Measurements from ENCODE around the gene HIRA.
"Not testable (repeated sequence)": the region's sequence is repeated elsewhere in the genome, so short reads cannot be mapped to it uniquely, and the experiment has no call there.

Gene HIRA

DNA sequence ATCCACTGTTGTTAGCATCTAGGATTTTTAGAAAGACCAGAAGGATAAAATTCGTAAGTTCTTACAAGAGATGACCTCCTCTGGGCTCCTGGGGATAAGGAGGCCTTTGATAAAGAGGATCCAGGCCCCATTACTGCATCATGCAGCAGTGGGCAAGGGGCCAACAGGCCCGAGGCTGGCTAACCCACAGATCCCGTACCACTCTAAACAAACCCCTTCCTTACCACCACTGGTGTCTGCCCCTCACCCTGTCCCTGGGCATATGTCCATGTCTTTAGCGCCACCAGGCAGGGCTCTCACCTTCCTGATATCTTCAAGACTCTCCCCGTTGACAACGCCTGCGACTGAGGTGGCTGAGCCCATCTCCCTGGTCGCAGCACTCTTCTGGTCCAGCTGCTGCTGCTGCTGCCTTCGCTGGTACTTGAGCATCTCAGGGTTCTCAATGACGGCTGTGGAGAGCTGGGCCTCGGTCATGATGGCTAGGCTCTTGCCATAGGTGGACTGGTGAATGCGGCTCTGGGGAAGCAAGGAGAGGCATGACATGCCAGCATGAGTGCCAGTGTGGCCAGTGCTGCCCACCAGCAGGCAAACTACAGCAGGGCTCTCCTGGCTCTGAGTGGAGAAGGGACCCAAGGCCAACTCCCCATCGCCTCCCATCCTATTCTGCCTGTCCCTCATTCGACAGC is 46.2 kb downstream of the HIRA start:
- no peak for DNase-seq

DNA sequence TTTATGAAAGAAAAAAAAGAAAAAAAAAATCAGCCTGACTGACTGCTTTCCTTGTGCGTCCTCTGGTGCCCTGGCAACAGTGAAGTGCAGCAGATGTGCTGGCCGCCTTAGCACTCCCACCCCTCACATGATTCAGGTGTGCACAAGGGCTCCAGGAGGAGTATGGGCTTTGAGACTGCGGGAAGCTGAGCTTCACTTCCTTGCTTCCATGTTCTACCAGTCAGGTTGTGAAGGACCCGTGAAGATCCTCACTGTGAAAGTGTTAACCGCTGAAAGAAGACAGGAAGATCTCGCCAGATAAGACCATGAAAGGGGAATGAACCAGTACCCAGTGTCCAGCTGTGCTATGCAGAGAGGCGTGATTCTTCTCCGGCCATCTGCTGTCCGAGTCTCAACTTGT is 48.2 kb downstream of the HIRA start:
- no peak for DNase-seq

DNA sequence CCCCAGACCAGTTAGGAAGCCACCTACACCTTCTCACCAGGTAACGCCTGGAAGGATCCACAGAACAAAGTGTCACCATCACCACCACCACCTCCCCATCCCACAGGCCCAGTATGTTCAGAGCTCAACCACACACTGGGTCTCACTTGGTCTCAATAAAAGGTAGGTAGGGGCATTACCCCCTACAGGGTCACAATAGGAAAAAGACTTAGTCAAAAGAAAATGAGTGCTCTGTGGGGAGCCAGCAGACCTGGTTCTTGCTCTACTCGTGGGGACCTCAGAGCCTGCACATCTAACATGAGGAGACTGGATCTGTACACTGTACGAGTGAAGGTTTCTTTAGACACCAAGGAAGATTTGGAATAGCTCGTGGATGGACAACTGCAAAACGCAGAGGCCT is 49.3 kb downstream of the HIRA start:
- no peak for DNase-seq

DNA sequence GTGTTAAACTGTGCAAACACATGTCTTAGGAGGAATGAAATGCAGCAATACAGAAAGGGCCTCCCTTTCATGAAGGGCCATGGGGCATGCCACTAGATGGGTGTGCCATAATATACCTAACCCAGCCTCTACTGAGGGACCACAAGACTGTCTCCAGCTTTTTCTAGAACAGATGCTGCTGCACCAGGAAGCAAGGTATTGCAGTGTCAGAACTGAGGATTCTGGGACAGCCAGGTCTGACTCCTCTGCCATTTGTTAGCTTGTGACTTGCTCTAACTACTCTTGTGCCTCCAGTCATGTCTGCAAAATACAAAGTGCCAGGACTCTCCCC is 53.2 kb downstream of the HIRA start:
- no peak for DNase-seq

DNA sequence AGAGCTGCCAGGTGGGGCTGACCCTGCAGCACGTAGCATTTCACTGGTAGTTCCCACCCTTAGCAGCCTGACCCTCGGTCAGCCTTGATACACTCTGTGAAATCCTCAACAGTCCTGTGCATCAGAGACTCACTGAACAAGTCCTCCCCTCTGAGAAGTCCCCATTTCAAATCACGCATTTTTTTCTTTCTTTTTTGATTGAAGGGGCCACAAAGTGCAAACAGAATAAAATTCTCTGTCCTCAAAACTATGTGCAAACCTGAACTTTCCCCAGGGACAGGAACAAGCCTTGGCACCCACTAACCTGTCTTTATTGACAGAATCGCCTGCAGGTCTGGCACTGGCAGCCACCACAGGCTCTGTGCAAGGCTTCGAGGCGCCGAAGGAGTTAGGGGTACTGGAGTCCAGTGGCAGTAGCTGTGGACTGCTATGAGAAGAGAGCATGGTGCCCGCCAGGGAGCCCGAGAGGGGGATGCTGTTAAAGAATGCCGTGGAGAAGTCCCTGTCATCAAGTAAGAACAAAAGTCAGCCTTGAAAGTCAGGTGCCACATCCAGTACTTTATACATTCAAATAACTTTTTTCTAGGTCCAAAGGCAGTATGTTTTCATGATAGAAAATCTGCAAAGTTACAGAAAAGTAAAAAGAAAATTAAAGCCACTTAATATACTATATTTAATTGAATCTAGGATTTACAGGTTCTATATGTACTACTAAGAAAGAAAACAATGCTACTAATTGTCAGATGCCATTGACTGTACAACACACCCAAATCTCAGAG is 53.8 kb downstream of the HIRA start:
- DNase-seq: no peak

DNA sequence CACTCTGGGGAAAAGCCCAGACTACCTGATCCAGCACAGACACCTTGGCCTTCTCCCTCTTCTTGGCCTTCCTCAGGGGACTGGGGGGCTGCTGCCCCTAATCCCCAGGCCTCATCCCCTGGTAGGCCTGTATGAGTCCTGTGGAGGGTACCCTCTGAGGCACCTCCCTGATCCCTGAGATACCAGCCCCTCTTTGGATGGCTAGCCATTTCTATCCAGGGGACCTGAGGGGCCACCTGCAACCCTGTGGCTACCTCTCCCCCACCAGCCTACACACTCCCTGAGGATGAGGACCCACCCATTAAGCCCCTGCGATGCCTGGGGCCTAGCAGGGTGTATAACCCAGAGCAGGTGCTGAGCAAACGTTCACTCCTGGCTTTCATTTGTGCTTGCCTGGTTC is 54.6 kb downstream of the HIRA start:
- no peak for DNase-seq

DNA sequence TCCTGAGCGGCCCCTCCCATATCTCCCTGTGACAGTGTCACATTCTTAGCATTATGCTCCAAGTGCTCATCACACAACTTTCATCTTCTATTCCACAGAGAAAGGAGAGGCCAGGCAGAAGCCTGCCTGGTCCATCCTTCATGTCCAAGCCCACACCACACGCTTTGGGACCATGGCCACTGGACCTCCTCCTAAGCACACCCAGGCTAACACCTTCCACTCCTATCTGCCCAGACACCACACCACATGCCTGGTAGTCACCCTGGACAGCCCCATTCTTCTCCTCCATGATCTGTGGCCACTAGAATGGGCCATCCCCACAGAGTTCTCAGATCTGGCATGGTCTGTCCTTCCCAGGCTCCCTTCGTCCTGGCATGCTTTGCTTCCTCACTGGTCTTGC is 55.3 kb downstream of the HIRA start:
- DNase-seq: no peak

DNA sequence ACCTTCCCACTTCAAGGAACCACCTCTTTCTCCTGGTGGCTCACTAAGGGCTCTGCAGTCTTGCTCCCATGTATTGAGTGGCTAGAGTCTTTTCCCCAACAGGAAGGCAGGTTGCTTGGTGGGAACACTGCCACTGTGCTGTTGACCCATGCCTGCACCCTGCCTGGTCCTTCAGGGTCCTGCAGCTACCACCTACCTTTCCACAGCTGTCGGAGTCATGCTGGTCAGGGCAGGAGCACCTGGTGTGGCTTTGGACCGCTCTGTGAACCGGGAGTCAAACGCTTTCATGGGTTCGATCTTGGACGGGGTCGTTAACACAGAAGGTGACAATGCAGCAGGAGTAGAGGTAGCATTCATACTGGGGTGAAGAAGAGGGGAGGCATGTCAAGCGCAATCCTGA is 56.1 kb downstream of the HIRA start:
- DNase-seq: no peak

DNA sequence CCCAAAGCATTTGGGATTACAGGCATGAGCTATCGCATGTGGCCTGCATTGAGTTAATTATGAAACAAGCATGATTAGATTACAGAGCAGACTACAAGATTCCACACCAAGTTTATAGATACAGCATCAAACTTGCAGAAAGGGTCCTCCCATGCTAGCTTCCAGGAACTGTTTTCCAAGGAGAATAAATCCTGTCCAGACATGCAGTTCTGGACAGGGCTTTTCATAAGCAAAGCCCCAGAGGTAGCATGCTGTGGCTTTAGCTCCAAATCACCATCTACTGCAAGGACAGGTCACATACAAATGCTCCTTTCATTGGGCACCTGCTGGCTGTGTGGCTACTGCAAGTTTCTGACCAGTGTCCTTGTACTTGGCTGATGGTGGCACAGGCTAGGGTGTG is 57.1 kb downstream of the HIRA start:
- no peak for DNase-seq

DNA sequence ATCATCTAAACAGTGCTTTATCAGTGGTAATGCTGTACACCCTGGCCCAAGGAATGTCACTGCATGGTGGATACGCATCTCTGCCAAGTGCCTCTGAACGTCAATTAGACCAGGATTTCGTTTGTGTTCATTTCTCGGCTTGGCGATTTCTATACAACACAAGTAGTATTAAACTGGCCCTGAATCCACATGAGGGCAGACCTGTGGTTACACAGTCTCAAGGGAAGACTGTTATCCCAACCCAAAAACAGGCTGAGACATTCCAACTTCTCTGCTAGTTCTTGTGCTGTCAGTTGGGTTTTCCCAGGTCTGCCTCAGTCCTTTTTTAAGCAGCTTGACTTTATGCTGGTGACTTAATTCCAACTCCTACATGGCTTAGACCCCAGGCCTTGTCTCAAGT is 58.1 kb downstream of the HIRA start:
- no peak for DNase-seq

DNA sequence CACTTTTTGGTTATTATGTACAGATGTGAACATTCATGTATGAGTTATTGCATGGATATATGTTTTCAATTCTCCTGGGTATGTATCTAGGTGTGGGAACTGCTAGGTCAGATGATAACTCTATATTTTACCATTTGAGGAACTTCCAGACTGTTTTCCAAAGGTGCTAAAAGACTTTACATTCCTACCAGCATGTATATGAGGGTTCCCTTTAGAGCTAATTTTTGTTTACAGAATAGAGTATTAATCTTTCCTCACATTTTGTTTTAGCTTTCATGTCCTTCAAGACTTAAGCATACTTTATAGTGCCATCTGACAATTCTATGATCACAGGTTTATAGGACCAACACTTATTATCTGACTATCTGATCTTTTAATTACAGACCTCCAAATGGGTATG is 59.6 kb downstream of the HIRA start:
- no peak for DNase-seq

DNA sequence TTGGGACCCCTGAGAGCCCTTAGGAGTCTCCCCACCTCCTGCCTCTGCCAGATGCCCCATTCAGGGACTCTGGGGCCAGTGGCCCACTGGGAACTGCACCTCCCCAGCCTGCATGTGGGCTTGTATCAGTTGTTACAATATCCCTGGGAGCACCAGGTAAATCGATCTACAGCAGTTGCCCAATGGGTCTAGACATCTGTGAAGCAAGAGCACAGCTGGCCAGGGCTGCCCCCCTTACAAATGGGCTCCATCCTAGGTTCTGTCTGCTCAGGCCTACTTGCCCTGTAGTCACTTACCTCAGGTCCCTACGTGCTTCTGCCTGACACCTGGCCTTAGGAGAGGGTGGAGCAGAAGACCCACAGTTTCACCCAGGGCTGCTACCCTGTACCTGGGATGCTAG is 62.7 kb downstream of the HIRA start:
- no peak for DNase-seq

DNA sequence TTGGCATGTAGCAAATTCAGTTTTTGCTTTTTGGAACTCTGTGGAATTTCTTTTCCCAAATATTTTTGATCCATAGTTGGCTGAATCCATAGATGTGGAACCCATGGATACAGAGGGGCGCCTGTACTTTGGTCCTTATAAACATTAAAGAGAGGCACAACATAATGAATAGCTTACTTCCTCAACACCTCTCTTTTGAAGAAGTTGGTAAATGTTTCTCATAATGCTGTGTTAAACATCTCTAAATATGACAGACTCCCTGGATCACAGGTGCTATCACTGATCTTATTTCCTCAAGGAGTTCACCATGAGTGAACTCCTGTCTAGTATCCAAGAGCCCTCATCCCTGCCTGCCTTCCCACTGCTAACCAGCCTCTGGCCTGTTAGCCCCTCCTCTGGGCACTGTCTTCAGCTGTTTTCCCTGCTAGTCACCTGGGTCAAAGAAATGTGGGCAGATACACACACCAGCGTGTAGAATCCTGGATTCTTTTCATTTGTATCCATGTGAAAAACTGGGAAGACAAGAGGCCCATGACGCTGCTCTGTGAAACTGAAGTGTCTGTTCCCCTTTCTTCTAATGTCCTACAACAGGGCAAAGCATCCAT is 63.7 kb downstream of the HIRA start:
- DNase-seq: no peak

DNA sequence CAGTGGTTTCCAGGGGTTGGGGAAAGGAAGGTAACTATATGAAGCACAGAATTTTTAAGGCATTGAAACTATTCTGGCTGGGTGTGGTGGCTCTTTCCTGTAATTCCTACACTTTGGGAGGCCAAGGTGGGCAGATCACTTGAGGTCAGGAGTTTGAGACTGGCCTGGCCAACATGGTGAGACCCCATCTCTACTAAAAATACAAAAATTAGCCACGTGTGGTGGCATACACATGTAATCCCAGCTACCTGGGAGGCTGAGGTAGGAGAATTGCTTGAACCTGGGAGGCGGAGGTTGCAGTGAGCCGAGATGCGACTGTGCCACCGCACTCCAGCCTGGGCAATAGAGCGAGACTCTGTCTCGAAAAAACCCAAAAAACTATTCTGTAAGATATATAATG is 68.0 kb downstream of the HIRA start:
- not testable (repeated sequence) for DNase-seq

DNA sequence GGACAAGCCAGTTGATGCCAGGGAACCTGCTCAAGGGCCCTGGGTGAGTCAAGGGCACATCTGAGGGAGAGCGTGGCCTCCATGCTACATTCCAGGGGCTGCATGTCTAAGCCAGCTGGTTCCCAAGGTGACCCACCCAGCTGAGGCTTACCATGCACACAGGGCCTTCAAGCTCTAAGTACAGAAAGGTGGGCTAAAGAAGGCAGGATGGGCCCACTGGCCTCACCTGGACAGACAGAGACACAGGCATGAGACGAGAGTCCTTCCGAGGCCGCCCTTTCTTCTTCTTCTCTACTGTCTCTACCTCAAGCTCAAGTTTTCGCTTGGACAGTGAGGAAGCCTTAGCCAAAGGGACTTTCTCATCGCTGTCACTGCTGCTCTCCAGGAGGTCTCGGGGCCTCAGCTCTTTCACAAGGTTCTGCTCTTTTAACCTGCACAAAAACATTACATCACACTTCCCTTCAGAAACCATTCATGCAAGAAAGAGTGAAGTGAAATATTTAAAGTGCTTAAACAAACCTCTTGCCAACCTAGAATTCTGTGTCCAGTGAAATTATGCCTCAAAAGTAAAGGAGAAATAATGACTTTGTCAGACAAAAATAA is 69.9 kb downstream of the HIRA start:
- DNase-seq: no peak

DNA sequence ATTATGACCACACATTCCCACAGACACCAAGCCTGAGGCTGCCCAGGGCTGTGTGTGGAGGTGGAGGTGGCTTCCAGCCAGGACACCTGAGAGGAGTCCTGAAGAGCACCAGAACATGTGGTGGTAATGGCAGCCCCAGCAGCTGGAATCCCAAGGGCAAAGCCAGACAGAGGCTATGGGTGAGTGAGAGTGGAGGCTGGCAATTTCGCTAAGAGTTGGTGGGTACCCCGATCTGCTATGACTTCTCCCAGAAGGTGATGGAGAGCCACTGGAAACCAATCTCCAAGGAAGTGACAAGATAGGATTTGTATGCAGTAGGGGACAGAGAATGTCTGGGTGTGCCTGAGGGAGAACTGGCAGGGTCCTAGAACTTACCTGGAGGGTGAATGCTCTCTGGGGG is 70.7 kb downstream of the HIRA start:
- DNase-seq: no peak

DNA sequence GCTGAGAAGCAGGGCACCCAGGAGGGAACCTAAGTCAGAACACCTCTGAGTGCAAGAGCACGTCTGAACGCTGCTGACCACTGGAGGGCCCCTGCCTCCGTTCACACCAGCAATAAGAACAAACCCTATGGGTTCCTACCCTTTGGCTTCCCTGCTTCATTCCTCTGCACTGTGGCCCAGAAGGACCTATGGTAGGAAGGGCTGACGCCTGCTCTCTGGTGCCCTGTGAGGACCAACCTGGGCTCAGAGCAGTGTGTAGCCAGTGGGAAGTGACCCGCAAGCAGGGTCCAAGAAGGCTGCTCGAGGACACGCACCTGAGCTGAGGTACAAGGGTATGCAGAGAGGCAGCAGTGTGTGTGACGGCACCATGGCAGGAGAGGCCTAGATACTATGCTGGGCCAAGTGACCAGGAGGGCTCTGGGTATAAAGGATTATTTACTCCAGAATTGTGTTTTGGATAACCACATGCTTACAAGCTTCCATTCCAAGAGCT is 71.2 kb downstream of the HIRA start:
- no peak for DNase-seq

DNA sequence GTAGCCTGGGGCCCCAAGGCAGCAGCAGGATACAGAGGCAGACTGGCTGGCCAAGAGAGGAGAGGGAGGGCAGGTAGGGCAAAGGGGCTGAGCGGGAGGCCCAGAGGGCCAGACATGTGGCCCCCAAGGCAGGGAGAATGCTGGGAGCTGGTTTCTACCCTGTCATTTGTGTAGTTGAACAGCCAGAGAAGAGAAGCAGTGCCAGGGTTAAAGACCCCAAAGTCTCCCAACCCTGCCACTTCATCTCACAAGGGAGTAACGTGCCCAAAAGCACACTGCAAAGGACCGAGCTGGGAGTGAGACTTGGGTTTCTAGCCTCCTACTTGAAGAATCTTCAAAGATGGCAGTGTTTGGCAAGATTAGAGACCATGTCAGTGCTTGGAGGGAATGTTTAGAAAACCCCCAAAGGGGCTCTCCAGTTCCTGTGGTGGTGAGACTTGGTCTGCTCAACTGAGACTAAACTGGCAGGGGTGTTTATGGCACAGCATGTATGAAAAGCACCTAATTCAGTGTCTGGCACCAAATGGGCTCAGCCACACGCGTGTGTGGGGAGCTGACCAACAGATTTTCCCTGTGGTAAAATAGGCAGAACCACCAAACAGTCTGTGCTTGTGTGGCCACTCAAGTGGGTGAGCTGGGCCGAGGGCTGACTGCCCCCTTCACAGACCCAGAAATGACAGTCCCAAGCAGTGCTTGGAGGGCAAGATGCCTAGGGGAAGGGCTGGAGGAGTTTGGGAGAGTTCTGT is 71.8 kb downstream of the HIRA start:
- no peak for DNase-seq

DNA sequence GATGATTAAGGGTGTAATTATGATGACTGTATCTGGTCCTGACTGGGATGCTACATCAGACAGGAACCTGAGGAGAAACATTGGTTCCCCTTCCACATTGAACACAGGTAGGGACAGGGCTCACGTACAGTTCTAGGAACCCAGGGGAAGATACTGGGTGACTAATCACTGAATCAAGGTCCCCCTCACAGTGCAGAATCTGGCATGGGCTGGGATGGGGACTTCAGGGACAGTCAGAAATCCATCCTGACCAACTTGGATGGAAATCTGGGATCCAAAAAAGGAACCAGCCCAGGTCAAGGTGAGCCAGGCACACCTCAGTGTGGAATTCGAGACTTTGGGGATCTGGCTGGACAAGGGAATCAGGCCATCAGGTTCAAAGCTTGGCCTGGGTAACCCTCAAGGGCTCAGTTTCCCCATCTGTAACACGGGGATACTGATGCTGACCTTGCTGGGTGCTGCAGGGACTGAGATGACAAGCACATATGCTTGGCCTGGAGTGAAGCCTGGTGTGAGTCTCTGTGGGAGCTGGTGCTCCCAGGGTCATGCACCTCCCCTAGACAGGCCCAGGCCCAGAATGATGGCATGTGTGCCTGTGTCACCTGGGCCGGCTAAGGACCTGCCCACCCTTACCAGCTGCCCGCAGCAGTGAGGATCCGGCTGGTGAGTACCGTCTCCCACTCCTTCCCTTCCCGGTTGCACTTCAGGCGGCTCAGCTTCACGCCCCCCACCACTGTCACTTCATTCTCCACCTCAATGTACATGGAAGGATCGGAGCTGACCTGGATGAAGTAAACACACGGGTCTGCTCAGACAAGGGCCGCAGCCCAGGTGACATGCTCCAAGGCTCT is 72.6 kb downstream of the HIRA start:
- no peak for DNase-seq

DNA sequence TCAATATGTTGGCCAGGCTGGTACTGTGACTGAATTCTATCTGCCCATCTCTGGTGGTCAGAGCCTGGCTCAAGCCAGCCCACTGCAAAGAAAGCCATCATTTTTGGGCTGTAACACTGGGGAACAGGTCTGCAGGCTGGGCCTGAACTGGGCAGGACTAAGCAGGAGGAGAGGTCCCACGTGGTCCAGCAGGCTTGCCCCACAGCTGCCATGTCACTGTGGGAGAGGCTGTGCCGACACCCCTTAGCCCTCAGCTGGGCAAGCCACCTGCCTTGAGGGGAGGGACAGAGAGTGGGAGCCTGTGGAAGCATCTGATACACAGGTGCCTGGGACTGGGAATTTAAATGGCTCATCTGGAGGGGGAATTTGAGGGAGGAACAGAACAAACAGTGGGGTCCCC is 73.3 kb downstream of the HIRA start:
- no peak for DNase-seq

DNA sequence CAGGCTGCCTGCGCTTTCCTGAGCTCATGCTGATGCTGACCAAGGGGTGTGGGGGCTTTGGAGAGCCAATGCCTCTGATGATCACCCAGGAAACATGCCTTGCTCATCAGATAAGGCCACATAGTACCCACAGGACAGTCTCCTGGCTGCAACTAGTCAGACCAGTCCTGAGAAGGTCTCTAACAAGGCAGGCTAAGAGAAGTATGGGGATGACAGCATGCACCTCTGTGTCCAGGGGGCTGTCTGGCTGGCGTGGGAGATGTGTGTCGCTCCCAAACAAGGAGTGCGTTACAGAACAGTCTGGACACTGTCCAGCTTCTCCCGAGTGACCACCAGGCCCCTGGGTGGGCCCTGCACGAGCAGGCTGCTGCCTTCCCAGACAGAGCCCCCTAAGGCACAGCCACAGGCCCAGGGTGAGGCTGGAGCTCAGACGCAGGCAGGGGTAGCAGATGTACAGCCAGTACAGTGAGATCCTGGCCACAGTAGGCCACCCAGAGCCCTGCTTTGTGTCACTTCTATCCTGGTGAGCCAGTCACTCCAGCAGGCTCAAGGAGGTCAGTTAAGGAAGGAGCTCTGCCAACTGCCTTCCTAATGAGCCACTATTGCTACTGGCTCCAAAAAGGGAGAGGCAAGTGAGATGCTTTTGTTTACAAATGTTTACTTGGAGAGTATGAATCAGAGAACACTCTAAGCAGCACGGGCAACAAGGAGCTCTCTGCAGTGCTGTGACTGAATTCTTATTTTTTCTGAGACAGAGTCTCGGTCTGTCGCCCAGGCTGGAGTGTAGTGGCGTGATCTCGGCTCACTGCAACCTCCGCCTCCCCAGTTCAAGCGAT is 74.0 kb downstream of the HIRA start:
- DNase-seq: no peak
